LNCaP clone FGC (cell line): ENCODE measurements around the gene POU2AF1.

ENCODE experiments used
- DNase-seq: peaks from one replicate; pipeline ENCODE4 v3.0.0-alpha.2; 2011; ENCODE audit warnings: low read depth
- H3K4me3 ChIP-seq: 2 replicates; pipeline ENCODE4 v1.5.1; 2011; ENCODE audit warnings: mild to moderate bottlenecking, low read depth, low read length, control low read depth
- TF ChIP-seq, protein P1 (sequence below): IDR thresholded peaks from 2 replicates; pipeline ENCODE4 v1.5.1; 2012; ENCODE audit warnings: mild to moderate bottlenecking; ENCODE audit not compliant: control insufficient read depth, insufficient read depth; ENCODE audit errors: extremely low read depth

The POU2AF1 gene

DNA sequence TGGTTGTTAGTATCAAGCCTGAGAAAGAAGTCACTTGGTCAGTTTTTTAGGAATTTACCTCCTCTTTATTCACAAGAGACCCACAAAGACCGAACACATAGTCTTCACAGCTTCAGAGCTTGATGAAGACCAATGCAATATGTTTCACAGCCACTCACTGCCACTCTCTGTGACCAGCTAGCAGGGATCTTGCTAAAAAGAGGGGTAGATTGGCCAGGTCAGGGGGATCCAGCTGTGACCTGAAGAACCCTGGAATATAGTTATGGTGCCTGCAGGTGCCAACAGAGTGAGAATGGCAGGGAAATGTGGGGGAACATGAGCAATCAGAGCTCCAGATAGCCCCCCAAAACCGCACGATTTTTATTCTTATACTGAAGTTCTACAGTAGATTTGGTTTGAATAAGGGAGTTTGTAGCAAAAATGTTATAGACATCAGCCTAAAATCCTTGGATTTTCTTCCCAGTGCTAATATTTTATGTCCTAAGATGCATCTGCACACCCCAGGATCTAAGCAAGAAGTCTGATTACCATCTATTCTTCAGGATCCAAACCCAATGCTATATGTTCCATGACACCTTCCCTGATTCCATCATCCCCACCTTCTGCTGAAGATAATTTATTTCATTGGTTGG is 8.7 kb downstream of the POU2AF1 start:
- DNase-seq: no peak
- TF ChIP-seq, protein P1, sequence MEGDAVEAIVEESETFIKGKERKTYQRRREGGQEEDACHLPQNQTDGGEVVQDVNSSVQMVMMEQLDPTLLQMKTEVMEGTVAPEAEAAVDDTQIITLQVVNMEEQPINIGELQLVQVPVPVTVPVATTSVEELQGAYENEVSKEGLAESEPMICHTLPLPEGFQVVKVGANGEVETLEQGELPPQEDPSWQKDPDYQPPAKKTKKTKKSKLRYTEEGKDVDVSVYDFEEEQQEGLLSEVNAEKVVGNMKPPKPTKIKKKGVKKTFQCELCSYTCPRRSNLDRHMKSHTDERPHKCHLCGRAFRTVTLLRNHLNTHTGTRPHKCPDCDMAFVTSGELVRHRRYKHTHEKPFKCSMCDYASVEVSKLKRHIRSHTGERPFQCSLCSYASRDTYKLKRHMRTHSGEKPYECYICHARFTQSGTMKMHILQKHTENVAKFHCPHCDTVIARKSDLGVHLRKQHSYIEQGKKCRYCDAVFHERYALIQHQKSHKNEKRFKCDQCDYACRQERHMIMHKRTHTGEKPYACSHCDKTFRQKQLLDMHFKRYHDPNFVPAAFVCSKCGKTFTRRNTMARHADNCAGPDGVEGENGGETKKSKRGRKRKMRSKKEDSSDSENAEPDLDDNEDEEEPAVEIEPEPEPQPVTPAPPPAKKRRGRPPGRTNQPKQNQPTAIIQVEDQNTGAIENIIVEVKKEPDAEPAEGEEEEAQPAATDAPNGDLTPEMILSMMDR: no peak
- H3K4me3 ChIP-seq: no peak overlapping the region

DNA sequence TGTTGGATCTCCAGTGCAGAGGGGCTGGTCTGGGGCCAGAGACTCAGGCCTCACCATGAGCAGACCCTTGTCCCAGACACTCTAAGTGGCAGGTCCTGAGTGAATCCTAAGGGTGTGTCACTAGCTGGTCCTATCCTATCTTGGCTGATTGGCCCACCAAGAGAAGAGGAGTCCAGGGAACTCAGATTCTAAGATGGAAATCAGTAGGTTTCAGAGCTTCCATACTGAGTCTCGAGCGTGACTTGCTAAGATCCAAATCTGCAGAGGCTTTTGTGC is 10.9 kb downstream of the POU2AF1 start:
- no peak overlapping the region for H3K4me3 ChIP-seq
- DNase-seq: no peak
- TF ChIP-seq, protein P1: no peak

DNA sequence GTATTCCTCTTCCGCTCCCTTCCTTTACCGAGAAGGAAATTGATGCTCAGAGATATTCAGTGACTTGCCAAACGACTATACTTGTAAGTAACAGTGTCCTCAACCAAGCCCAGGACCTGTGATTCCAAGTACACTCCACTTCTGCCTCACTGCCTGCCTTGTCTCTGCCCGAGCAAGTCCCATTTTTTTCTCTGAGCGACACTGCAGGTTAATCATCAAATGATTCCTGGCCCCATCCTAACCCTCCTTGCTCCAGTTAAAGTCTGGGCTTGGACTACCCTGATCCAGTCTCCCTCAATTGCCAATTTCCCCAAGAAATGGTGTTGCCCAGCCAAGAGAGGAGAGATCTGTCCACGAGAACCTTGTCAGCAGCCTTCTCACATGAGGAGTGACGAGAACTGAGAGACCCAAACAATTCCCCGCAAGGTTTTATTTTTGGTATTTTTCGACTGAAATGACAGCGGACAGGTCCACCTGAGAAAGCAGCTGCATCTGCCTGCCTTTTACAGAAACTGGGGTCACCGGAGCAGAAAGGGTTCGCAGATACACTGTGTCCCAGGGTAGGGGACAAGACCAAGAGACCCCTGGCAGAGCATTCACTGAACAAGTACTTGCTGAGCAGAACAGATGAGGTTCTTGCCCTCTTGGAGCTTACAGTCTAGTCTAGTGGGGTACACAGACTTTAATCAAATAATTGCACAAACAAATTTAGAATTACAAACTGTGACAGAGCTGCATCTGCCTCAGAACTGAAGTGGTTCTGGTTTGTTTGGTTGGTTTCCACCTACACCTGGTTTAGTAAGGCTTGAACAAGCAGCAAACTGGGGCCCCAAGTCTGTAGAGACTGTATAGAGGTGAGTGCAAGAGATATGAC is 11.4 kb downstream of the POU2AF1 start:
- H3K4me3 ChIP-seq: no peak overlapping the region
- DNase-seq: no peak
- TF ChIP-seq, protein P1: no peak

DNA sequence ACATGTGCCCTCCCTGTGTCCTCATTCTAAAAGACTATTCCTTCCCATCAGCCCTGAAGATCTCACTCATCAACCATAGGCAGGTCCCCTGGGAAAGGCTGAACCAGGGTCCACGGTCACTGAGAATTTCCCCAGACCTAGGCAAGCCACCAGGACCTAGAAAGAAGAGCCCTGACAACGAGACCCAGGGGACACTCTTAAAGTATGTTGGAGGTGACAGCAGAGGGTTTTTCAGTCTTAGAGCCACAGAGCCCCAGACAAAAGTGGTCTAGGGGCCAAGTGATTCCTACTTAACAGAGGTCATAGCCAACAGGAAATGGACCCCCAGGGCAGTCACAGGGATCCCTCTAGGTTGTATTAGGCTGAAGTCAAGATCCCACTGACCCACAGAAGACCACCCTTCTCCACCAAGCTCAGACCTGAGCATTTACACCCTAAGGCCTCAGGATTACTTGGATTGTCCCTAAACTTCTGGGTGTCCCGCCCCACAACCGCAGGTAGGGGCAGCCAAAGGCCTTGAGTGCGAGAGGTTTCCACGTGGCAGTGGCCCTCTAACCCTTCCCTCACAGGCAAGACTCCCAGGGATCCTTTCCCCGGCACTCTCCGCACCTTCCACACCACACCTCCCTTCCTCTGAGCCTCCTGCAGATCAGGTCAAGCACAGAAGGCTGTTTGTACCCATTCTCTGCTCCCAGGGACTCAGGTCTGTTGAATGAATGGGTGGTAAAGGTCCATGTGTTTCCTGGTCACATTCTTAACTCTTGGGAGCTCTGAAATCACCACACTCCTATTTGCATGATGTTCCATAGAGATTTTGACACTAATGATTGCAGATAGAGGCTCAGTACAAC is 12.3 kb downstream of the POU2AF1 start:
- TF ChIP-seq, protein P1: no peak
- no peak for DNase-seq
- no peak overlapping the region for H3K4me3 ChIP-seq

DNA sequence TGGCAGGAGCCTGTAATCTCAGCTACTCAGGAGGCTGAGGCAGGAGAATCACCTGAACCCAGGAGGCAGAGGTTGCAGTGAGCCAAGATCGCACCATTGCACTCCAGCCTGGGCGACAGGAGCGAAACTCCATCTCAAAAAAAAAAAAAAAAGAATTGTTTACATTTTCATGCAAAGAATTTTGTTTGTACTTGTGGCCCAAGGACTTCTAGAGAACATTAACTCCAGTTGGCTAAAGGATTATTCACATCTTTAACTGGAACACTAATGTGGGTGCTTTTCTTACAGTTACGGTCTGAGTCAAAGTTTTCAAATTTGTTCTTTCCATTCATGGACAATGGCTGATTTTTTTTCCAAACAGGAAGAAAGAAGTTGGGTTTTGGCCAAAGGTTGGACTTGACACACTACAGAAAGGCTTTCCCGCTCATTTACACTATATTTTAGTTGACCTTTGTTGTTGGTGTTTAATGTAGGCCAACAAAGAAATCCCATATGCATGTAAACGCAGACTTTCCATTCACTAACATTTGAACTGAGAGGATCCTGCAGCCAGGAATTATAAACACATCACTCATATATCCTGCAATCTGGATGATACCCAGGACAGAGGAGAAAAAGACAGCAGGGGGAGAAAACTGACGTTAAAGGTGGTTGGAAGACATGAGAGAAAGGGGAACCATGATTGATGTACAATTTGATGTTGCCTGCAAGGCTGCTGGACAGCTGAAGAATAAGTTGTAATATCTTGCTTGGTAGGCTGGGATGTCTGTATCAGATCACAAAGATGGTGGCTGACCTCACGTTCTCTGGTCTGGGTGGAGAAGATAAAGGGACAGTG is 13.1 kb downstream of the POU2AF1 start:
- TF ChIP-seq, protein P1: no peak
- no peak overlapping the region for H3K4me3 ChIP-seq
- no peak for DNase-seq

DNA sequence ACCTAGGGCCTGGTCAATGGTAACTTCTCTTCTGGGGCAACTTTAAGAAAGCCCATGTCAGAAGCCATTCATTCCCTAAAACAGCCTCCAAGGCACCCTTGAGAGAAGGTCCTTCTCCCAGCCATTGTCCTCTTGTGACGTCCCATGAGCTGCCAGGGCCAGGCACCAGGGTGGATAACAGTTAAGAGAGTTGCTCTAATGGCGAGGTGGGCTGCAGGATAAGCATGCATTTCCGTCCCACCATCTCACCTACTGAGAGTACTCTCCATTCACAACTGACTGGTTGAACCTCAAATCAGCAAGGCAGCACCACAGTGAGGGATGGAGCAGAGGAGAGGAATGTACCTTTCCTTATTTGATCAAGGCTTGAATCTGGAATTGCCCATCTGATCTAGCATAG is 14.6 kb downstream of the POU2AF1 start:
- H3K4me3 ChIP-seq: no peak overlapping the region
- DNase-seq: no peak
- TF ChIP-seq, protein P1: no peak
